GM12875 (cell line): ENCODE measurements around the gene NR1D1.

Source experiments
- H3K4me3 ChIP-seq: one replicate; pipeline ENCODE4 v1.5.1; 2011; ENCODE audit warnings: low read depth, low read length, control low read depth
- CTCF ChIP-seq: IDR thresholded peaks from 2 replicates; pipeline ENCODE4 v1.5.1; 2011; ENCODE audit warnings: low read depth, mild to moderate bottlenecking, control low read depth, inconsistent platforms, low read length, moderate library complexity, borderline replicate concordance; ENCODE audit not compliant: insufficient read depth

NR1D1 gene

DNA sequence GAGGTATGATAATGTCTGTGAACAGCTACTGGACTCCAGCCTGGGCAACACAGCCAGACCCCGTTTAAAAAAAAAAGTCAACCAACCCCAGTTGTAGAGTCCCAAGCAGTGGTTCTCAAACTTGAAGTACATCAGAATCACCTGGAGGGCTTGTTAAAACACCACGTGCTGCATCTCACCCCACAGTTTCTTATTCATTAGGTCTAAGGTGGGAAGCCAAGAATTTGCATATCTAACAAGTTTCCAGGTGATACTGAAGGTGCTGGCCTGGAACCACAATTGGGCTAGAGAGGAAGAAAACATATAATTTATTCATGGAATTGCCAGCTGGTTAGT lies 14.7 kb upstream of the NR1D1 start:
- H3K4me3 ChIP-seq = no peak overlapping the region
- TF ChIP-seq CTCF = no peak

DNA sequence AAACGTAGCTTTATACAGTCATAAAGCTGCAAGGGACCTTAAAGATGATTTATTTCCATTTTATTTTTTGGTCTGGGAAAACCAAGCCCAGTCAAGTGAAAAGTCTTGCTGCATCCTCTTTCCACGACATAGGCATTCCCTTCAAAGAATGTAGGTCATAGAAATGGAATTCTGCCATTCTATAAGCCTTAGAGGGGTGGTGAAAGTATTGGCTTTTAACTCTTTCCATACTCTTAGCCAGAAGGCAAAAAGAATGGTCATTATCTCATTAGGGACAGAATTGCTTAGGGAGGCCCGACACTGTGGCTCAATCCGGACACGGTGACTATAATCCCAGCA lies 13.5 kb upstream of the NR1D1 start:
- no peak for TF ChIP-seq CTCF
- H3K4me3 ChIP-seq = no peak overlapping the region

GRCh38 chr17:40113110-40113906 lies 12.9 kb upstream of the NR1D1 start:
- peak; percentile 71; the same call in 1 of the 2 replicates for TF ChIP-seq CTCF

DNA sequence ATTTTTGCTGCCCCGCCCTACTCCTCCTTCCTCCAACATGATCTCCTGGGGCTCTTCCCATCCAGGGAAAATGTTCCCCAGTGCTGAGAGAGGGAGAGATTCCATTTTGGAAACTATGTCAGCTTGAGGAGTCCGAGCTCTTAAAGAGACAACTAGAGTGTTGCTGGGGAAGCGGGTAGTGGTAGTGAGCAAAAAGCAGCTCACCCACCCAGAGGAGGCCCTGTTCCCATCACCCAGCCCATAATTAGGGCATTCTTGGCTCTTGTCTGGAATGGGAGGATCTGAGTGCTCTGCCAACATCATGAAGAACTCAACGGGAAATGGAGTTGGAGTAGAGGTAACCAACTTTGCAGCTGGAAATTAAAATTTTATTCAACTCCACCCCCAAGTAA lies 12.3 kb upstream of the NR1D1 start:
- H3K4me3 ChIP-seq = no peak overlapping the region
- TF ChIP-seq CTCF = no peak

More at GRCh38 chr17:40113110-40113906, 12.9 kb upstream of the NR1D1 start:
- peak overlapping the region; percentile 46 for H3K4me3 ChIP-seq

DNA sequence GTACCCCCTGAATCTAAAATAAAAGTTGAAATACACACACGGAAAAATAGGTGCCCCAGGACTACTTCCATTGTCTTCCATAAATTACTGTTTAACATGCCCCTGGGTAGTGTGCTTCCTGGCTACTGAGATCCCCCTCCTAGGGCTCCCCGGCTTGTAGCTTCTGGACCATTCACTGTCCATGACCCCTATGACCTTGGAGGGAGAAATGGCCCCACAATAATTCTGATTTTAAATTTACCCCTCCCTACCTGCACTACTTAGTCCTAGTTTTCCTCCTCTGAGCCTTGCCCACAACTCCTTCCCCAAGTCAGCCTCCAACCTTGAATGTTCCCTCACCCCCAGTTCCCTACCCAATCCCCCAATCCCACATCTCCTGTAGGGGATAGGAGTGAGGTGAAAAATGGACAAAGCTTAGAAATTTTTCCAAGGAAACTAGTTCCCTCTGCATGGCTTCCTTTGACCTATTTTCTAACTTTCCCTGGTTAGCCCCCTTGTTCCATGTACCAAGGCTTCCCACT lies 11.9 kb upstream of the NR1D1 start:
- H3K4me3 ChIP-seq = no peak overlapping the region
- no peak for TF ChIP-seq CTCF

- TF ChIP-seq CTCF = peak; percentile 78
- H3K4me3 ChIP-seq = no peak overlapping the region
Observed at GRCh38 chr17:40111221-40112128, 11.1 kb upstream of the NR1D1 start.
